Calu3 (cell line): ENCODE results near the gene SMARCC1. TPM values are rescaled to one million over a fixed set of nuclear protein-coding genes. Genes with fewer than 3 reads are reported as not detected.
"Not testable (repeated sequence)": the region's sequence is repeated elsewhere in the genome, so short reads cannot be mapped to it uniquely, and the experiment has no call there.

Experiments used
- BruUV-seq: library from RNA; stranded (reverse); fragments of 400-500 nt; replicated peaks from 2 replicates; lab custom pipeline; 2021; lab: Mats Ljungman, UMichigan
- CTCF ChIA-PET: fragments of 300-600 bp; sonication (Branson Sonifier 250); formaldehyde crosslinking; loops from one replicate; lab custom pipeline; 2022; ENCODE audit warnings: antibody characterized with exemption; lab: Charles Lee
- DNase-seq: peaks from one replicate; pipeline ENCODE4 v3.0.0; 2022
- H3K27ac Mint-ChIP-seq: one replicate; pipeline ENCODE4 v1.8.0; 2022; ENCODE audit warnings: mixed read lengths; ENCODE audit not compliant: unreplicated experiment
- H3K27me3 Mint-ChIP-seq: one replicate; pipeline ENCODE4 v1.8.0; 2022; ENCODE audit warnings: mixed read lengths; ENCODE audit not compliant: unreplicated experiment
- H3K36me3 Mint-ChIP-seq: one replicate; pipeline ENCODE4 v1.8.0; 2022; ENCODE audit warnings: mild to moderate bottlenecking, moderate library complexity, mixed read lengths; ENCODE audit not compliant: insufficient read depth, unreplicated experiment
- H3K4me1 Mint-ChIP-seq: one replicate; pipeline ENCODE4 v1.8.0; 2022; ENCODE audit warnings: mild to moderate bottlenecking, low read depth, mixed read lengths; ENCODE audit not compliant: unreplicated experiment
- H3K4me3 Mint-ChIP-seq: one replicate; pipeline ENCODE4 v1.8.0; 2022; ENCODE audit warnings: mild to moderate bottlenecking, low read depth, moderate library complexity, mixed read lengths; ENCODE audit not compliant: unreplicated experiment
- H3K9me3 Mint-ChIP-seq: one replicate; pipeline ENCODE4 v1.8.0; 2022; ENCODE audit warnings: low read depth, mixed read lengths; ENCODE audit not compliant: unreplicated experiment
- intact Hi-C: fragments of 100-400 bp; cut with micrococcal nuclease; formaldehyde crosslinking; loops from one replicate; pipeline ENCODE4 v1.10.0; 2022; ENCODE audit not compliant: unreplicated experiment
- total RNA-seq: library from RNA; stranded (reverse); gene quantifications from 2 replicates; pipeline ENCODE4 v1.2.3, GENCODE V29; 2022
- TF ChIP-seq, protein P1 (sequence below): fragments of 200-600 bp; IDR thresholded peaks from one replicate; pipeline ENCODE4 v1.8.0; 2022; ENCODE audit warnings: antibody characterized with exemption; ENCODE audit not compliant: unreplicated experiment

SMARCC1 gene
- total RNA-seq, 1 experiment from 2014 or later: 122 TPM

DNA sequence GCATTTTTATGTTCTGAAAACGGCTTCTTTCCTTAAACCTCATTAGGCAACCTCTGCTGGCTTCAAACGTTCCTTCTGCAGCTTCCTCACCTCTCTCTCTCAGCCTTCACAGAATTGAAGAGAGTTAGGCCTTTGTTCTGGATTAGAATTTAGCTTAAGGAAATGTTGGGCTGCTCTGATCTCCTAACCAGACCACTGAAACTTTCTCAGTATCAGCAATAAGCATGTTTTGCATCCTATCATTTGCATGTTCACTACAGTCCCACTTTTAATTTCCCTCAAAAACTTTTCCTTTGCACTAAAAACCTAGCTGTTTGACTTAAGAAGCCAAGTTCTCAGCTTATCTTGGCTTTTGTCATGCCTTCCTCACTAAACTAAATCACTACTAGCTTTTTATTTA lies 49.5 kb downstream of the SMARCC1 start:
- CTCF ChIA-PET: no interaction called here
- no peak overlapping the region for H3K4me3 Mint-ChIP-seq
- H3K4me1 Mint-ChIP-seq: no peaks in the 10 kb centered on the region
- H3K9me3 Mint-ChIP-seq: no peaks in the 10 kb centered on the region
- TF ChIP-seq, protein P1, sequence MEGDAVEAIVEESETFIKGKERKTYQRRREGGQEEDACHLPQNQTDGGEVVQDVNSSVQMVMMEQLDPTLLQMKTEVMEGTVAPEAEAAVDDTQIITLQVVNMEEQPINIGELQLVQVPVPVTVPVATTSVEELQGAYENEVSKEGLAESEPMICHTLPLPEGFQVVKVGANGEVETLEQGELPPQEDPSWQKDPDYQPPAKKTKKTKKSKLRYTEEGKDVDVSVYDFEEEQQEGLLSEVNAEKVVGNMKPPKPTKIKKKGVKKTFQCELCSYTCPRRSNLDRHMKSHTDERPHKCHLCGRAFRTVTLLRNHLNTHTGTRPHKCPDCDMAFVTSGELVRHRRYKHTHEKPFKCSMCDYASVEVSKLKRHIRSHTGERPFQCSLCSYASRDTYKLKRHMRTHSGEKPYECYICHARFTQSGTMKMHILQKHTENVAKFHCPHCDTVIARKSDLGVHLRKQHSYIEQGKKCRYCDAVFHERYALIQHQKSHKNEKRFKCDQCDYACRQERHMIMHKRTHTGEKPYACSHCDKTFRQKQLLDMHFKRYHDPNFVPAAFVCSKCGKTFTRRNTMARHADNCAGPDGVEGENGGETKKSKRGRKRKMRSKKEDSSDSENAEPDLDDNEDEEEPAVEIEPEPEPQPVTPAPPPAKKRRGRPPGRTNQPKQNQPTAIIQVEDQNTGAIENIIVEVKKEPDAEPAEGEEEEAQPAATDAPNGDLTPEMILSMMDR: no peak
- BruUV-seq: no TSS peak
- intact Hi-C loops: no loop called here
- H3K27ac Mint-ChIP-seq: no peak overlapping the region
- no peaks in the 10 kb centered on the region for H3K27me3 Mint-ChIP-seq
- DNase-seq: no peak
- H3K36me3 Mint-ChIP-seq: peaks cover 27% of the 10 kb centered on the region

DNA sequence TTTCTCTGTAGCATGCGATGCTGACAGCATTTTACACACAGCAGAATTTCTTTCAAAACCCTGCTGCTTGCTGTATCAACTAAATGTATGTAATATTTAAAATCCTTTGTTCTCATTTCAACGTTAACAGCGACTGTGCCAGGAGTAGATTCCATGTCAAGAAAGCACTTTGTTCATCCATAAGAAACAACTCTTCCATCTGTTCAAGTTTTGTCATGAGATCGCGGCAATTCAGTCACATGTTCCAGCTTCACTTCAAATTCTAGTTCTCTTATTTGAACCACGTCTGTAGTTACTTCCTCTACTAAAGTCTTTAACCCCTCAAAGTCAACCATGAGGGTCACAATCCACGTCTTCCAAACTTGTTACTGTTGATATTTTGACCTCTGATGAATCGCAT lies 50.6 kb downstream of the SMARCC1 start:
- no peak overlapping the region for H3K4me3 Mint-ChIP-seq

DNA sequence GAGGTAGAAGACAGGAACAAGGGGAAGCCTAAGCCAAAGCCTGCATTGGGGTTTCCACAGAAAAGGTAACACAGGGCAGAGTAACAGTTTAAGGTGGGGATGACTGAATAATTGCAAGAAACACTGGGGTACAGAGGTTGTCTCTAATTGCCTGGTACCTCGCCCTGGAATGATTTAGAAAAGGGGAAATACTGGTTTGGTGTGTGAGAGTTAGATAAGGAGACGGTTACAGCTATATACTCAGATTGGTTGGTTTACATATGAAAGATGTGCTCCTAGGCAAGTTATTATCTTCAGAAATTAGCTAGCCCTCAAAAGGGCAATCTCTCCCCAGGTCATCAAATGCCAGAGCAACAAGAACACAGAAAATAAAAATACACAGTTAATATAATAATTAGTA lies 58.8 kb downstream of the SMARCC1 start:
- Mint-ChIP-seq H3K4me1 (no peaks in the 10 kb centered on the region), H3K36me3 (peaks cover 18% of the 10 kb centered on the region), H3K27me3 (no peaks in the 10 kb centered on the region), H3K27ac (no peak overlapping the region), H3K9me3 (no peaks in the 10 kb centered on the region), H3K4me3 (no peak overlapping the region)
- BruUV-seq: no TSS peak
- TF ChIP-seq, protein P1: no peak
- intact Hi-C loops: no loop called here
- no peak for DNase-seq
- CTCF ChIA-PET: interaction anchor here (0.9 kb wide), 1 partner anchor 40 kb away, joined by 3 read pairs; no protein-coding TSS in a partner anchor

More for the DNA sequence above, 50.6 kb downstream of the SMARCC1 start:
- TF ChIP-seq, protein P1: no peak
- no peaks in the 10 kb centered on the region for H3K9me3 Mint-ChIP-seq
- no peak for DNase-seq
- no peaks in the 10 kb centered on the region for H3K4me1 Mint-ChIP-seq
- peaks cover 23% of the 10 kb centered on the region for H3K36me3 Mint-ChIP-seq
- H3K27me3 Mint-ChIP-seq: no peaks in the 10 kb centered on the region
- BruUV-seq: no TSS peak
- no peak overlapping the region for H3K27ac Mint-ChIP-seq
- CTCF ChIA-PET: no interaction called here
- intact Hi-C loops: no loop called here

DNA sequence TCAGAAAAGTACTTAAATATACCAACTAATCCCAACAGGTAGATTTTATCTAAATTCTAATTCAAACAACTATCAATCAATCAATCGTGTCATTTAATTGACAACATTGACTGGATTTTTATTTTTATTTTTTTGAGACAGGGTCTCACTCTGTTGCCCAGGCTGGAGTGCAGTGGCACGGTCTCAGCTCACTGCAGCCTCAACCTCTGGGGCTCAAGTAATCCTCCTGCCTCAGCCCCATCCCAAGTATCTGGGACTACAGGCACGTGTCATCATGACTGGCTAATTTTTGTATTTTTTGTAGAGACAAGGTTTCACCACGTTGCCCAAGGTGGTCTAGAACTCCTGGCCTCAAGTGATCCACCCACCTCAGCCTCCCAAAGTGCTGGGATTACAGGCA lies 64.2 kb downstream of the SMARCC1 start:
- H3K9me3 Mint-ChIP-seq, BruUV-seq, H3K27me3 Mint-ChIP-seq, intact Hi-C loops, DNase-seq, H3K27ac Mint-ChIP-seq, H3K4me3 Mint-ChIP-seq: not testable (repeated sequence)
- H3K36me3 Mint-ChIP-seq: peaks cover 28% of the 10 kb centered on the region
- H3K4me1 Mint-ChIP-seq: peaks cover 11% of the 10 kb centered on the region
- CTCF ChIA-PET: interaction anchor here (0.6 kb wide), 1 partner anchor 189 kb away, joined by 5 read pairs; no protein-coding TSS in a partner anchor

DNA sequence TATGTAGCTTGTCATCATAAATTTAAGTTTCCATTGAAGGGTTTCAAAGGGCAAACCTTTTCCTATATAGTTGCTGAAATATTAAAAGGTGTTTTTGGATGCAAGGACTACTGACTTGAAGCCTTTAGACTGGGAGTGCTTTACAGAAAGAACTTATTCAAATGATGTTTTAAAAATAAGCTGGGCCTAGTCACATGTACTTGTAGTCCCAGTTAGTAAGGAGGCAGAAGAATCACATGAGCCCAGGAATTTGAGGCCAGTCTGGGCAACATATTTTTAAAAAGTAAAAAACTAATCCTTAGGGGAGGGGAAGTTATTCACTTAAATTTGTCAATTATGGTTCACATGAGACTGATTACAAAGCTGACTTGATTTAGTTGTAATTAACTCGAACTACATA lies 65.0 kb downstream of the SMARCC1 start:
- TF ChIP-seq, protein P1: no peak

More for the DNA sequence above, 65.0 kb downstream of the SMARCC1 start:
- peaks cover 11% of the 10 kb centered on the region for H3K4me1 Mint-ChIP-seq
- no peaks in the 10 kb centered on the region for H3K9me3 Mint-ChIP-seq
- BruUV-seq: no TSS peak
- no peak overlapping the region for H3K27ac Mint-ChIP-seq
- intact Hi-C loops: no loop called here
- H3K4me3 Mint-ChIP-seq: no peak overlapping the region
- peaks cover 31% of the 10 kb centered on the region for H3K36me3 Mint-ChIP-seq
- no peaks in the 10 kb centered on the region for H3K27me3 Mint-ChIP-seq
- CTCF ChIA-PET: no interaction called here
- no peak for DNase-seq
